CD4-positive, alpha-beta T cell treated with Interleukin-6 for 4 hours (primary cell): ENCODE measurements around the gene DSG3.
"Not testable (repeated sequence)": the region's sequence is repeated elsewhere in the genome, so short reads cannot be mapped to it uniquely, and the experiment has no call there.

Experiments
- DNase-seq: peaks from one replicate; pipeline ENCODE4 v3.0.0-alpha.2; 2020; ENCODE audit warnings: mixed read lengths

Gene DSG3

GRCh38 chr18:31493171-31493570 lies 45.6 kb downstream of the DSG3 start:
- no peak for DNase-seq

GRCh38 chr18:31493941-31494340 lies 46.4 kb downstream of the DSG3 start:
- DNase-seq, result no peak

- DNase-seq, result not testable (repeated sequence)
Measured at GRCh38 chr18:31494705-31495244, 47.2 kb downstream of the DSG3 start.

DNA sequence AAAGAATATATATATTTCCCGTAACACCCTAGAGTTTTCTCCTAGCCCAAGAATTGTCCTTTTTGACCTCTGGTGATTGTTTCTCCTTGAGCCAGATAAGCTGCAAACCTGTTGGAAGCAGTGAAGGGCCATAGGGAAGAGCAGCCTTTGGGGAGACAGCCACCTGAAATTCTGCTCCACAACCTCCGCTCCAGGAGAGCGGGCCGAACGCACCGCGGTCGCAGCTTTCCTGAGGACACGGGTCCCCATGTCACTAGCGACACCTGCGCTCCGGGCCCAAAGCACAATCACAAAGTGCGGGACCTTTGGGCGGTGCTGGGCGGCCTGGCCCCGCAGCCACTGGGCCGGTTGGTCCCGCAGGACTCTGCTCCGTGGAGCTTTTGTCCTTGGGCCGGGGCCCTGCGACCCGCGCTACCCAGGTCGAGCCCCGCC lies 49.9 kb downstream of the DSG3 start:
- DNase-seq, result no peak

GRCh38 chr18:31497836-31498573 lies 50.5 kb downstream of the DSG3 start, which contains the start of gene DSG2:
Gene DSG2 (plus strand): TSS chr18:31498177. CDS start chr18:31498252, 75 bp downstream.
- DNase-seq, result peak; percentile 11

GRCh38 chr18:31498574-31499524 lies 51.3 kb downstream of the DSG3 start:
- DNase-seq, result no peak

- no peak for DNase-seq
Measured at GRCh38 chr18:31500051-31500688, 52.6 kb downstream of the DSG3 start.

DNA sequence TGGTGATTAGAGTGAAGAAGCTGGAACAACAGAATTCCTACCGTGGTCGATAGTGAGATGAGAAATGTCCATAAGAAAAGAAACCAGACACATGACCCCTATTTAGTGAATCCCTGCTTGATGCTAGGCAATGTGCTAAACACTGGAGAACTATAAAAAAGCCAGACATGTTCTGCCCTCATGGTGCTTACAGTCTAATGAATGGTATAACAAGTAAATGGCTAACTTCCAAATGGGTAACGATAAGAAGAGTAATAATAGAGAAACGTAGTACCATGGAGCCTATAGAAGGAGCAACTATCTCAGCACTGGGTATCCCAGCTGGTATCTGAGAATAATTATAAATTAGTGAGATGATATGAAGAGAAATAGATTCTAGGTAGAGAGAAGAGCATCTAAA lies 55.5 kb downstream of the DSG3 start:
- no peak for DNase-seq

DNA sequence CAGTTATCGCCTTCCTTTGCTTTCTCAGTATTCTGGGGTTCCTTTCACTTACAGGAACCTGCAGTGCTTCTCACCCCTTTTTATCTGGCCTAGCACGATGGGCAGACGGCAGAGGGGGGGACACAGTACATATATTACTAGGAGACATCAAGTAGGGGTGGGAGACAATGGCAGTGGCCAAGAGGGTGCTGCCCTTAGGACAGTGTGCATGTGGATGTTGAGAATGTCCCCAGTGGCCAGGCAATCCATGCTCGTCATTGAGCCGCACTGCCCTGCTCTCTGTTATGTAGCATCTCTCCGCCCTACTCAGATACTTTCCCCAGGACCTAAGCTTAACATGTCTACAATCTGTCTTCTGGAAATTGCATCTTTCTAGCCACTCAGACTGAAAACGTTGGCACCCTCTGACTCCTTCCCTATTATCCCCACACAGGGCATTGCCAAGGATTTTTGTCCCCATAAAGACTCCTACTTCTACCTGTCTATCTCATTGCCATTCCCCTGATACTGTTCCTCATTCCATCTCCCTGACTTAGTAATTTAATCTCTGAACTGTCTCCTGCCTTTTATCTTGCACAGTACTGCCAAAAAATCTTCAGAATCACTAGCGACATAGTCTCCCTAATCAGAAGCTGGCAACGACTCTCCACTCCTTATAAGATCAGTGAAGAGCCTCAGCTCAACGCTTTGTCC lies 57.1 kb downstream of the DSG3 start:
- DNase-seq, result no peak

GRCh38 chr18:31505156-31505555 lies 57.6 kb downstream of the DSG3 start:
- DNase-seq, result no peak

GRCh38 chr18:31506024-31506742 lies 58.6 kb downstream of the DSG3 start:
- no peak for DNase-seq

GRCh38 chr18:31507124-31507523 lies 59.6 kb downstream of the DSG3 start:
- not testable (repeated sequence) for DNase-seq

GRCh38 chr18:31508781-31509180 lies 61.2 kb downstream of the DSG3 start:
- DNase-seq, result no peak

DNA sequence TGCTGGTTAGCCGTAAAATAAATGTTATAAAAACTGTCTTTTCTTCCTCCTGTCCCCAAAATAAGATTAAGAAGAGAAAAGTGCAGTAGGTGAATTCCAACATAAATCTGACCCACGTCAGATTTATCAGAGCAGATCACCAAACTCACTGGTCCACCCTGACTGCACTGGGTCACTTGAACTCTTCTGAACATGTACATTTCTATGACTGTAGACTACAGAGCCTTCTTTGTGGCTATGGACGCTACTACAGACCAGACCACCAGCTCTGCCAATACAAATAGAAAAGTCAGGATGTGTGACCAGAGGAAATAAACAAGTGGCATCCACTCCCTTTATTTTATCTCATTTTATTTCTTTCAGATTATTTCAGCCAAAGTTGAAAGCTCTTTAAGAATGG lies 62.0 kb downstream of the DSG3 start:
- no peak for DNase-seq

- no peak for DNase-seq
Measured at GRCh38 chr18:31510319-31510718, 62.8 kb downstream of the DSG3 start.

DNA sequence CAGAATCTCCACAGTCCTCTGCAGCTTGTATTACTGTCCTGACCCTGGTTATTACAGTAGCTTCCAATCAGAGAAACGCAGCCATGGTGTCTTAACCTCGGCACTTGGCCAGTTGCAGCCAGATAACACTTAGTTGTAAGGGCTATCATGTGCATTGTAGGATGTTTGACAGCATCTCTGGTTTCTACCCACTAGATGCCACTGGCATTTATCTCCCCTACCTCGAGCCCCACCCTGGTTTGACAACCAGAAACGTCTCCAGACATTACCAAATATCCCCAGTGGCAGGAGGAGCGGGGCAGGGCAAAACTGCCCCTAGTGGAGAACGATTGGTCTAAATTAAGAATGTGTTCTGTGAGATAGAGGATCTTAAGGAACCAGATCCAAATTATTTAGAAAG lies 63.6 kb downstream of the DSG3 start:
- DNase-seq, result no peak

- DNase-seq, result no peak
Measured at GRCh38 chr18:31512203-31512764, 64.7 kb downstream of the DSG3 start.

DNA sequence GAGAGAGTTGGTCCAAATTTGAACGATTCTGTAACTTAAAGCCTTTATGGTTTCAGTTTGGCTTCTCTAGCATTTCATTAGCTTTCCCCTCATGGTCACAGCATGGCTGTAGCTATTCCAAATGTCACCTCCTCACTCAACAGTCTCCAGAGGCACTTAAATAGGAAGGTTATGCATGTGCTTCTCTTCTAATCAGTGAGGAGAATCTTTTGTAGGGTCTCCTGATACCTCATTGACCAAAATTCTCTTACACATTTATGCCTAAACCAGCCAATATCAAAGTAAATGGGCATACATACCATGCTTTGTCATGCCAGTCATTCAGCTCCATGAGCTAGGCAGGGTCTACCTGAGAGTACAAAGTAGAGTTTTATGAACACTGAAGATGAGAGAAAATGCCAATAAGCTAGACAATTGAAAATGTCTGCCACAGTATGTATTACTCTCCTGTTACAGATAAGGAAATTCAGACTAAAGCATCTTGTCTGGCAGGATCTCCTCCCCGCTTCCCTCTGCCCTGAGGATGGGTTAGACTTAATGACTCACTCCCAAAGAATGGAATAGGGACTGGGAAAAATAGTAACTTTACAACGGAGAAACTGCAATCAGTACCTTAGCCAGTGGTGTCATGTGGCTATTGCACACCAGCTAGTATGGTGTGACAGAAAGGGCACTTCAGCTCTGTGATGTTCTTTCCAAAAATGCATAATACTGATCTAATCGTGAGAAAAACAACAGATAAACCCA lies 65.8 kb downstream of the DSG3 start:
- DNase-seq, result no peak

- DNase-seq, result no peak
Measured at GRCh38 chr18:31516437-31516836, 68.9 kb downstream of the DSG3 start.

DNA sequence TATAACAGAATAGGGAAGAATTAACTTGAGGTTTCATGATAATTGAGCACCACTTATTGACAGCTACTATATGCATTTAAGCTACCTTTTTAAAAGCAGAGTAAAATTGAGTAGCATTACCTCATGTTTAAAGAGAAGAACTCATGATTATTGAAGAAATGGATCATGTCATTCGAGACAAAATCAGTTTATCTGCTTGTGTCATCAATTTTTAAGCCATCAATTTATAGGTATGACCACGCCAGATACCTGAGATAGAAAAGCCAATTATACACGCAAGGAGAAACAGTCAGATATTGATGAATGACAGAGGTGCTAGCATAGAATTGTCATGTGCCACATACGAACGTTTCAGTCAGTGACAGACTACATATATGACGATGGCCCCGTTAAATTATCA lies 78.8 kb downstream of the DSG3 start:
- DNase-seq, result no peak
